K562 (cell line): ENCODE results near the gene ERBB4. TPM values are rescaled to one million over a fixed set of nuclear protein-coding genes. Genes with fewer than 3 reads are reported as not detected.

ENCODE experiments used
- ATAC-seq: fragments of 200-7000 bp; cut with Tn5 transposase; 3 replicates; pipeline ENCODE4 v1.9.1; 2020; ENCODE audit warnings: moderate library complexity
- BruUV-seq: library from RNA; stranded (reverse); fragments of 400-500 nt; replicated peaks from 2 replicates; lab custom pipeline; 2021; lab: Mats Ljungman, UMichigan
- CTCF ChIA-PET: fragments of 300-600 bp; formaldehyde crosslinking; extraction: SDS; loops from one replicate; lab custom pipeline; 2021; ENCODE audit warnings: low intra/inter-chr PET ratio; lab: Yijun Ruan, JAX
- POLR2A ChIA-PET: fragments of 300-600, 350-650 bp; sonication (Branson Sonifier 250); formaldehyde crosslinking; extraction: SDS; loops from one replicate; lab custom pipeline; 2021; ENCODE audit warnings: antibody characterized with exemption, inconsistent platforms; lab: Yijun Ruan, JAX
- DNase-seq, 4 experiments: peaks; one replicate each; pipeline versions ENCODE4 v3.0.0 to v3.0.0-alpha.2; 2011 to 2018; ENCODE audit warnings: low spot score in 3 of 4, mixed read lengths in 3 of 4; ENCODE audit errors: extremely low read depth in 1 of 4
- FAIRE-seq: peaks from 2 replicates; lab custom pipeline; 2011; peaks lifted over from hg19 to GRCh38; lab: Jason Lieb, UNC
- H2AFZ ChIP-seq: 2 replicates; pipeline ENCODE4 v1.6.0; 2011; ENCODE audit warnings: low read depth, low read length, control low read depth, inconsistent platforms
- H3K27ac ChIP-seq: fragments of 200-600 bp; 3 replicates; pipeline ENCODE4 v1.8.0; 2011; ENCODE audit warnings: low read depth, mild to moderate bottlenecking, control low read depth, inconsistent platforms, low read length, moderate library complexity, mixed read lengths; ENCODE audit errors: extremely low read depth
- H3K27me3 ChIP-seq, 2 experiments: fragments of 300-600 bp in 1 of 2; 2 replicates in 1 of 2; 3 replicates in 1 of 2; pipeline versions ENCODE4 v1.6.0 to v1.8.0; 2011; ENCODE audit warnings: inconsistent platforms in 2 of 2, low read length in 2 of 2, mild to moderate bottlenecking in 1 of 2, mixed read lengths in 1 of 2, moderate library complexity in 1 of 2; ENCODE audit not compliant: control insufficient read depth in 2 of 2, insufficient read depth in 2 of 2
- H3K36me3 ChIP-seq: fragments of 300-600 bp; 3 replicates; pipeline ENCODE4 v1.8.0; 2011; ENCODE audit warnings: mild to moderate bottlenecking, low read length, inconsistent platforms; ENCODE audit not compliant: control insufficient read depth, insufficient read depth
- H3K4me1 ChIP-seq, 2 experiments: fragments of 200-600 bp in 1 of 2; replicated peaks in 1 of 2; 2 replicates in 1 of 2; 3 replicates in 1 of 2; pipeline versions ENCODE4 v1.5.1 to v1.8.0; 2011; ENCODE audit warnings: inconsistent platforms in 2 of 2, low read length in 2 of 2, mild to moderate bottlenecking in 1 of 2, mixed read lengths in 1 of 2, moderate library complexity in 1 of 2; ENCODE audit not compliant: control insufficient read depth in 2 of 2, insufficient read depth in 2 of 2
- H3K4me2 ChIP-seq: 2 replicates; pipeline ENCODE4 v1.6.1; 2011; ENCODE audit warnings: low read length, control low read depth, inconsistent platforms, mixed read lengths; ENCODE audit not compliant: insufficient read depth
- H3K4me3 ChIP-seq: fragments of 200-600 bp; sonication (generic), shearing (Covaris generic); 2 replicates; pipeline ENCODE4 v1.5.1; 2016; ENCODE audit warnings: control low read depth, inconsistent platforms
- H3K79me2 ChIP-seq: fragments of 200-600 bp; 3 replicates; pipeline ENCODE4 v1.8.0; 2011; ENCODE audit warnings: low read length, inconsistent platforms; ENCODE audit not compliant: control insufficient read depth, insufficient read depth
- H3K9ac ChIP-seq, 2 experiments: 2 replicates each; pipeline versions ENCODE4 v1.6.0 to v1.6.1; 2011; ENCODE audit warnings: low read depth in 2 of 2, low read length in 2 of 2, control low read depth in 1 of 2, inconsistent platforms in 1 of 2, mild to moderate bottlenecking in 1 of 2, mixed read lengths in 1 of 2; ENCODE audit not compliant: insufficient read depth in 1 of 2
- H3K9me1 ChIP-seq: one replicate; pipeline ENCODE4 v1.6.0; 2011; ENCODE audit warnings: inconsistent platforms, mild to moderate bottlenecking, low read length, moderate library complexity; ENCODE audit not compliant: control insufficient read depth, insufficient read depth
- H3K9me3 ChIP-seq: replicated peaks from 2 replicates; pipeline ENCODE4 v1.5.1; 2011; ENCODE audit warnings: low read depth, low read length, inconsistent platforms; ENCODE audit not compliant: control insufficient read depth, insufficient read depth
- H4K20me1 ChIP-seq: replicated peaks from 2 replicates; pipeline ENCODE4 v1.6.1; 2011; ENCODE audit warnings: low read length, inconsistent platforms, mixed read lengths; ENCODE audit not compliant: control insufficient read depth, insufficient read depth
- CBX3 ChIP-seq, 2 experiments: IDR thresholded peaks; 1 replicate in 1 of 2; 2 replicates in 1 of 2; pipeline ENCODE4 v1.6.1; 2012; ENCODE audit warnings: inconsistent platforms in 2 of 2, low read length in 2 of 2, borderline replicate concordance in 1 of 2, control low read depth in 1 of 2
- GTF2A2 ChIP-seq: IDR thresholded peaks from 2 replicates; pipeline ENCODE4 v1.6.1; 2016; ENCODE audit warnings: mild to moderate bottlenecking, missing genetic modification characterization, missing compliant biosample characterization
- HOXB6 ChIP-seq: fragments of 250-450 bp; sonication (Bioruptor Pico); IDR thresholded peaks from 2 replicates; pipeline ENCODE4 v1.5.1; 2022; ENCODE audit warnings: mild to moderate bottlenecking, borderline replicate concordance
- NFIC ChIP-seq: fragments of 450-650 bp; IDR thresholded peaks from 2 replicates; pipeline ENCODE4 v1.6.1; 2017; ENCODE audit warnings: mild to moderate bottlenecking, inconsistent platforms
- NR1H2 ChIP-seq: sonication (generic); formaldehyde crosslinking; IDR thresholded peaks from 2 replicates; pipeline ENCODE4 v1.4.0; 2020; ENCODE audit warnings: mild to moderate bottlenecking, missing genetic modification reagents
- NRF1 ChIP-seq, 2 experiments: fragments of 450-650 bp; IDR thresholded peaks in 1 of 2; conservative IDR thresholded peaks in 1 of 2; 2 replicates each; pipeline ENCODE4 v1.6.1; 2014; ENCODE audit warnings: mild to moderate bottlenecking in 2 of 2
- RREB1 ChIP-seq: fragments of 250-450 bp; sonication (Bioruptor Pico); IDR thresholded peaks from 2 replicates; pipeline ENCODE4 v1.4.0; 2020
- SMAD1 ChIP-seq: fragments of 150-350 bp; IDR thresholded peaks from 2 replicates; pipeline ENCODE4 v1.6.1; 2014; ENCODE audit warnings: low read length, low read depth; ENCODE audit not compliant: partially characterized antibody
- STAT5B ChIP-seq: fragments of 250-450 bp; sonication (Bioruptor Pico); IDR thresholded peaks from 2 replicates; pipeline ENCODE4 v1.8.0; 2021; ENCODE audit warnings: mild to moderate bottlenecking, inconsistent platforms
- TCF15 ChIP-seq: fragments of 250-450 bp; sonication (Bioruptor Pico); IDR thresholded peaks from 2 replicates; pipeline ENCODE4 v1.8.0; 2022; ENCODE audit warnings: moderate library complexity, mild to moderate bottlenecking, inconsistent platforms
- TRIM25 ChIP-seq: fragments of 450-650 bp; IDR thresholded peaks from 2 replicates; pipeline ENCODE4 v1.7.0; 2016; ENCODE audit warnings: borderline replicate concordance
- ZNF77 ChIP-seq: fragments of 250-450 bp; sonication (Bioruptor Pico); IDR thresholded peaks from 2 replicates; pipeline ENCODE4 v1.5.0; 2020
- WGBS: fragments of 100-300 bp; shearing (Covaris generic); methylation state at CpG from one replicate; pipeline ENCODE4 v1.1.6; 2016; ENCODE audit warnings: low coverage, mixed read lengths; ENCODE audit not compliant: insufficient coverage; ENCODE audit errors: missing lambda C conversion rate; 5-methylcytosine and 5-hydroxymethylcytosine counted together
- in situ Hi-C: fragments of 300-500 bp; cut with MboI; formaldehyde crosslinking; loops from 4 replicates; pipeline ENCODE4 v1.15.0; 2018; ENCODE audit warnings: inconsistent platforms, mixed read lengths
- intact Hi-C: fragments of 100-400 bp; cut with micrococcal nuclease; formaldehyde crosslinking; loops from 2 replicates; pipeline ENCODE4 v1.14.2; 2022
- polyA plus RNA-seq, 8 experiments: library from polyadenylated mRNA; depleted of rRNA in 4 of 8; stranded (reverse) in 5 of 8; unstranded in 3 of 8; fragments of >200 nt; fragmentation: Nextera tagmentation in 2 of 8; fragmentation: Illumina TruSeq in 1 of 8; extraction: Ambion mirVana in 2 of 8; extraction: Trizol in 1 of 8; gene quantifications; 2 replicates each; pipeline versions ENCODE4 v1.2.1 to v1.2.3, GENCODE V29; 2011 to 2014; ENCODE audit warnings: inconsistent platforms in 1 of 8, missing spikeins in 1 of 8
- total RNA-seq, 7 experiments: library from RNA; depleted of rRNA in 6 of 7; stranded (reverse); fragments of >200 nt in 6 of 7; fragmentation: Illumina TruSeq in 2 of 7; extraction: Trizol in 2 of 7; gene quantifications; 2 replicates each; pipeline versions ENCODE4 v1.2.1 to v1.2.3, GENCODE V29; 2011 to 2021; ENCODE audit warnings: low replicate concordance in 1 of 7

Gene ERBB4
- total and polyA plus RNA-seq, 9 of the 15 experiments (the other 6 are each of a cell fraction or from before 2014, with no cell fraction given): not detected

GRCh38 chr2:212109792-212110680 is 428.6 kb downstream of the ERBB4 start:
- no peak for DNase-seq
- in situ Hi-C loops: no loop called here
- no peak for ATAC-seq
- intact Hi-C loops: no loop called here
- no peaks in the 10 kb centered on the region for H3K9me1 ChIP-seq
- 0% methylated on average over 7 of the region's 7 CpGs for WGBS
- H3K4me2 ChIP-seq: no peak overlapping the region
- no peaks in the 10 kb centered on the region for H3K36me3 ChIP-seq
- CTCF ChIA-PET: no interaction called here
- POLR2A ChIA-PET: no interaction called here
- BruUV-seq: no TSS peak
- H2AFZ ChIP-seq: no peak overlapping the region
- no peak overlapping the region for H3K27ac ChIP-seq
- FAIRE-seq: no peak
- no peak overlapping the region for H3K4me3 ChIP-seq
- H3K4me1 ChIP-seq: no peaks in the 10 kb centered on the region
- no peaks in the 10 kb centered on the region for H3K27me3 ChIP-seq
- H4K20me1 ChIP-seq: no peaks in the 10 kb centered on the region
- no peaks in the 10 kb centered on the region for H3K9me3 ChIP-seq
- H3K9ac ChIP-seq: no peak overlapping the region
- H3K79me2 ChIP-seq: no peaks in the 10 kb centered on the region
- no peak for TF ChIP-seq NFIC
- TF ChIP-seq HOXB6 (CRISPR knock-in tag): no peak
- no peak for TF ChIP-seq TRIM25
- no peak for TF ChIP-seq RREB1 (CRISPR knock-in tag)
- no peak for TF ChIP-seq NRF1 (conservative IDR thresholded peaks at IDR 0.05 in 1 of 2, IDR thresholded peaks at IDR 0.05 in 1 of 2)
- no peak for TF ChIP-seq GTF2A2
- no peak for TF ChIP-seq CBX3 (IDR thresholded peaks at IDR 0.05; ENCODE audit: borderline replicate concordance in 1 of 2, low read length in 2 of 2)
- no peak for TF ChIP-seq NR1H2 (CRISPR knock-in tag)
- TF ChIP-seq TCF15 (CRISPR knock-in tag): no peak
- no peak for TF ChIP-seq ZNF77 (CRISPR knock-in tag)
- no peak for TF ChIP-seq SMAD1
- TF ChIP-seq STAT5B (CRISPR knock-in tag): no peak
